IMR-90 (cell line): ENCODE measurements around the gene NLRP3. TPM values are rescaled to one million over a fixed set of nuclear protein-coding genes. Genes with fewer than 3 reads are reported as not detected.

Experiments used
- ATAC-seq: fragments of 200-7000 bp; cut with Tn5 transposase; 2 replicates; pipeline ENCODE4 v1.9.1; 2020; ENCODE audit warnings: low read depth, mild to moderate bottlenecking, moderate library complexity
- BruUV-seq: library from RNA; stranded (reverse); fragments of 400-500 nt; replicated peaks from 2 replicates; lab custom pipeline; 2021; lab: Mats Ljungman, UMichigan
- CTCF ChIA-PET: fragments of 300-600 bp; formaldehyde crosslinking; extraction: SDS; loops from one replicate; lab custom pipeline; 2021; ENCODE audit warnings: antibody characterized with exemption; lab: Yijun Ruan, JAX
- POLR2A ChIA-PET: fragments of 300-600 bp; sonication (Branson Sonifier 250); formaldehyde crosslinking; loops from one replicate; lab custom pipeline; 2022; ENCODE audit warnings: antibody characterized with exemption; ENCODE audit not compliant: unreplicated experiment; lab: Charles Lee
- DNase-seq: peaks from one replicate; pipeline ENCODE4 v3.0.0; 2013
- H2AFZ ChIP-seq: replicated peaks from 2 replicates; pipeline ENCODE3; 2013; ENCODE audit warnings: low read length, mild to moderate bottlenecking; ENCODE audit not compliant: poor library complexity
- H2AK5ac ChIP-seq: 2 replicates; pipeline ENCODE4 v1.6.1; 2013; ENCODE audit warnings: low read depth, low read length, inconsistent platforms
- H2AK9ac ChIP-seq: replicated peaks from 2 replicates; pipeline ENCODE3; 2013; ENCODE audit warnings: mild to moderate bottlenecking, low read depth, low read length, moderate library complexity; ENCODE audit not compliant: poor library complexity
- H2BK120ac ChIP-seq: 2 replicates; pipeline ENCODE4 v1.6.1; 2013; ENCODE audit warnings: low read depth, low read length, inconsistent platforms
- H2BK15ac ChIP-seq: 3 replicates; pipeline ENCODE4 v1.6.1; 2013; ENCODE audit warnings: low read depth, low read length, inconsistent platforms
- H2BK20ac ChIP-seq: 2 replicates; pipeline ENCODE4 v1.6.1; 2013; ENCODE audit warnings: low read depth, mild to moderate bottlenecking, inconsistent platforms, low read length, moderate library complexity
- H2BK5ac ChIP-seq: 2 replicates; pipeline ENCODE4 v1.6.1; 2013; ENCODE audit warnings: mild to moderate bottlenecking, low read depth, low read length, inconsistent platforms; ENCODE audit not compliant: poor library complexity, severe bottlenecking
- H3K14ac ChIP-seq: replicated peaks from 2 replicates; pipeline ENCODE4 v1.6.1; 2013; ENCODE audit warnings: low read depth, low read length, inconsistent platforms
- H3K18ac ChIP-seq: 2 replicates; pipeline ENCODE4 v1.6.1; 2013; ENCODE audit warnings: low read depth, low read length, control low read depth
- H3K23ac ChIP-seq: 2 replicates; pipeline ENCODE4 v1.6.1; 2013; ENCODE audit warnings: low read depth, low read length, inconsistent platforms
- H3K27ac ChIP-seq: 2 replicates; pipeline ENCODE4 v1.5.1; 2013; ENCODE audit warnings: mild to moderate bottlenecking, control low read depth, low read length; ENCODE audit not compliant: insufficient read depth
- H3K27me3 ChIP-seq: 2 replicates; pipeline ENCODE4 v1.6.1; 2013; ENCODE audit warnings: low read length; ENCODE audit not compliant: control insufficient read depth, insufficient read depth
- H3K36me3 ChIP-seq: 2 replicates; pipeline ENCODE4 v1.6.1; 2013; ENCODE audit warnings: low read length, mixed read lengths; ENCODE audit not compliant: control insufficient read depth, insufficient read depth
- H3K4ac ChIP-seq: 2 replicates; pipeline ENCODE4 v1.6.1; 2013; ENCODE audit warnings: low read depth, low read length, inconsistent platforms
- H3K4me1 ChIP-seq: 2 replicates; pipeline ENCODE4 v1.6.1; 2013; ENCODE audit warnings: low read length, mixed read lengths; ENCODE audit not compliant: control insufficient read depth, insufficient read depth
- H3K4me2 ChIP-seq: 2 replicates; pipeline ENCODE4 v1.6.1; 2013; ENCODE audit warnings: low read depth, mild to moderate bottlenecking, control low read depth, low read length, moderate library complexity
- H3K4me3 ChIP-seq: 2 replicates; pipeline ENCODE4 v1.5.1; 2013; ENCODE audit warnings: low read depth, mild to moderate bottlenecking, control low read depth, low read length, moderate library complexity; ENCODE audit not compliant: insufficient read depth
- H3K56ac ChIP-seq: 2 replicates; pipeline ENCODE4 v1.6.1; 2013; ENCODE audit warnings: low read length, inconsistent platforms; ENCODE audit not compliant: insufficient read depth; ENCODE audit errors: extremely low read depth
- H3K79me1 ChIP-seq, 2 experiments: 2 replicates each; pipeline ENCODE4 v1.6.1; 2013; ENCODE audit warnings: low read length in 2 of 2, inconsistent platforms in 1 of 2, low read depth in 1 of 2
- H3K9ac ChIP-seq: 2 replicates; pipeline ENCODE4 v1.6.1; 2013; ENCODE audit warnings: low read depth, low read length, control low read depth
- H3K9me1 ChIP-seq: 2 replicates; pipeline ENCODE4 v1.6.1; 2013; ENCODE audit warnings: low read length, inconsistent platforms; ENCODE audit not compliant: insufficient read depth
- H3K9me3 ChIP-seq: 2 replicates; pipeline ENCODE4 v1.6.1; 2013; ENCODE audit warnings: low read length; ENCODE audit not compliant: control insufficient read depth, insufficient read depth
- H4K20me1 ChIP-seq: 2 replicates; pipeline ENCODE4 v1.6.1; 2013; ENCODE audit warnings: low read length, inconsistent platforms; ENCODE audit not compliant: insufficient read depth
- H4K5ac ChIP-seq: 2 replicates; pipeline ENCODE4 v1.6.1; 2013; ENCODE audit warnings: mild to moderate bottlenecking, low read depth, low read length, control low read depth
- H4K8ac ChIP-seq, 2 experiments: 2 replicates each; pipeline ENCODE4 v1.6.1; 2013; ENCODE audit warnings: low read depth in 2 of 2, low read length in 2 of 2, control low read depth in 1 of 2, inconsistent platforms in 1 of 2
- H4K91ac ChIP-seq: 2 replicates; pipeline ENCODE4 v1.6.1; 2013; ENCODE audit warnings: low read depth, low read length, inconsistent platforms; ENCODE audit not compliant: insufficient read depth
- BHLHE40 ChIP-seq: fragments of 150-350 bp; IDR thresholded peaks from 2 replicates; pipeline ENCODE4 v1.6.1; 2016; ENCODE audit warnings: mild to moderate bottlenecking, low read depth, low read length
- CHD1 ChIP-seq: IDR thresholded peaks from 2 replicates; pipeline ENCODE4 v1.6.1; 2012; ENCODE audit warnings: low read depth, low read length, improper control_type of control experiment
- FOS ChIP-seq: fragments of 150-350 bp; IDR thresholded peaks from 2 replicates; pipeline ENCODE4 v1.6.1; 2016; ENCODE audit warnings: low read depth, low read length
- MAFK ChIP-seq: IDR thresholded peaks from 2 replicates; pipeline ENCODE4 v1.6.1; 2012; ENCODE audit warnings: low read depth, low read length, improper control_type of control experiment
- NFE2L2 ChIP-seq: fragments of 150-350 bp; IDR thresholded peaks from 2 replicates; pipeline ENCODE4 v1.6.1; 2016; ENCODE audit warnings: low read depth, mild to moderate bottlenecking, low read length
- RAD21 ChIP-seq: IDR thresholded peaks from 2 replicates; pipeline ENCODE4 v1.6.1; 2012; ENCODE audit warnings: low read length, improper control_type of control experiment
- RCOR1 ChIP-seq: IDR thresholded peaks from 2 replicates; pipeline ENCODE4 v1.6.1; 2012; ENCODE audit warnings: mild to moderate bottlenecking, low read length, improper control_type of control experiment; ENCODE audit not compliant: insufficient replicate concordance
- RFX5 ChIP-seq: IDR thresholded peaks from 2 replicates; pipeline ENCODE4 v1.8.0; 2012; ENCODE audit warnings: low read depth, mild to moderate bottlenecking, low read length, moderate library complexity
- WGBS, 2 experiments: methylation state at CpG; one replicate each; pipeline versions ENCODE4 v1.1.5 to v1.1.7; 2013; ENCODE audit warnings: missing lambda C conversion rate in 2 of 2; ENCODE audit not compliant: insufficient read length in 1 of 2; ENCODE audit errors: extremely low coverage in 2 of 2; 5-methylcytosine and 5-hydroxymethylcytosine counted together
- dilution Hi-C: fragments of 300-500 bp; cut with HindIII; formaldehyde crosslinking; loops from one replicate; pipeline ENCODE4 v1.14.3; 2018; ENCODE audit warnings: low sequenced_read_pairs; ENCODE audit not compliant: unreplicated experiment
- in situ Hi-C: fragments of 300-500 bp; cut with MboI; formaldehyde crosslinking; loops from 3 replicates; pipeline ENCODE4 v1.14.3; 2019; ENCODE audit warnings: low sequenced_read_pairs, inconsistent platforms, mixed read lengths
- intact Hi-C: fragments of 100-400 bp; cut with micrococcal nuclease; formaldehyde crosslinking; loops from 2 replicates; pipeline ENCODE4 v1.10.0; 2022
- polyA plus RNA-seq, 3 experiments: library from polyadenylated mRNA; depleted of rRNA; stranded (reverse); fragments of >200 nt; gene quantifications; 2 replicates each; pipeline ENCODE4 v1.2.3, GENCODE V29; 2012; ENCODE audit warnings: low replicate concordance in 1 of 3
- total RNA-seq: library from RNA; depleted of rRNA; stranded (reverse); fragments of >200 nt; gene quantifications from 2 replicates; pipeline ENCODE4 v1.2.3, GENCODE V29; 2012
- TF ChIP-seq, protein P1 (sequence below): fragments of 150-350 bp; IDR thresholded peaks from 2 replicates; pipeline ENCODE4 v1.6.1; 2017; ENCODE audit warnings: mild to moderate bottlenecking, antibody characterized with exemption, low read length, low read depth

Gene NLRP3
- total and polyA plus RNA-seq, 2 of the 4 experiments (the other 2 are of a cell fraction): 0.18 TPM; not detected in 1

DNA sequence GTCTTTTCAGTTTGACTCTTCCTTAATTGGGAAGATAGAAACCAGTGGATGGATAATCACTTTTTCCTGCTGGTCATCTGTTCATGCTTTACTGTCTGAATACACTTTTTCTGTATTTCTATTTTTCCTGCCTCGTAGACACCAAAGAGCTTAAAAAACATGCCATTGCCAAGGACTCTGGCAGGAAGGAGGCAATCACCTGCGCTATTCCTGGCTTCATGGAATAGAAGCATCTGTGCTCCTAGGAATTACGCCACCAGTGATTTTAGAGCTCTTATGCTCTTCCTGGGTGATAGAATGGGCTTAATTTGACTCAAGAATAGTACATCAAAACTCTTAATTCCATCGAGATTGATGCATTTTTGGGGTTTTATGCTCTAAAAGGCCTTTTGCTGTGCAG is 26.2 kb downstream of the NLRP3 start:
- Histone ChIP-seq H2BK120ac (no peak overlapping the region), H4K20me1 (no peaks in the 10 kb centered on the region), H3K14ac (no peak overlapping the region), H3K18ac (no peak overlapping the region), H4K91ac (no peak overlapping the region), H3K4ac (no peak overlapping the region), H3K23ac (no peak overlapping the region), H3K4me1 (no peaks in the 10 kb centered on the region), H3K4me3 (no peak overlapping the region), H3K79me1 (no peaks in the 10 kb centered on the region), H3K4me2 (no peak overlapping the region), H3K9me3 (no peaks in the 10 kb centered on the region), H4K8ac (no peak overlapping the region), H3K27ac (no peak overlapping the region), H3K9me1 (no peaks in the 10 kb centered on the region), H3K36me3 (no peaks in the 10 kb centered on the region), H3K56ac (no peak overlapping the region), H2BK20ac (no peak overlapping the region), H4K5ac (no peak overlapping the region), H2AK9ac (no peak overlapping the region), H2AFZ (no peak overlapping the region), H3K27me3 (no peaks in the 10 kb centered on the region), H3K9ac (no peak overlapping the region), H2BK15ac (no peak overlapping the region), H2AK5ac (no peak overlapping the region), H2BK5ac (no peak overlapping the region)
- intact Hi-C loops (no loop called here), in situ Hi-C loops (no loop called here), dilution Hi-C loops (no loop called here)
- ATAC-seq (no peak), DNase-seq (no peak)
- CTCF ChIA-PET: no interaction called here
- WGBS, 2 experiments: no CpG with 5 or more reads among the region's 4 CpGs
- TF ChIP-seq FOS (no peak), MAFK (no peak), BHLHE40 (no peak), RCOR1 (no peak), RFX5 (no peak), NFE2L2 (no peak), RAD21 (no peak), CHD1 (no peak)
- TF ChIP-seq, protein P1, sequence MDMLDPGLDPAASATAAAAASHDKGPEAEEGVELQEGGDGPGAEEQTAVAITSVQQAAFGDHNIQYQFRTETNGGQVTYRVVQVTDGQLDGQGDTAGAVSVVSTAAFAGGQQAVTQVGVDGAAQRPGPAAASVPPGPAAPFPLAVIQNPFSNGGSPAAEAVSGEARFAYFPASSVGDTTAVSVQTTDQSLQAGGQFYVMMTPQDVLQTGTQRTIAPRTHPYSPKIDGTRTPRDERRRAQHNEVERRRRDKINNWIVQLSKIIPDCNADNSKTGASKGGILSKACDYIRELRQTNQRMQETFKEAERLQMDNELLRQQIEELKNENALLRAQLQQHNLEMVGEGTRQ: no peak
- no TSS peak for BruUV-seq
- POLR2A ChIA-PET: no interaction called here
